Stimulated activated CD8-positive, alpha-beta memory T cell treated with anti-CD3 and anti-CD28 coated beads, Interleukin-4, amount 100 ng/mL, for 24 hours (primary cell): Measurements from ENCODE around the gene GATC.
"Not testable (repeated sequence)": the region's sequence is repeated elsewhere in the genome, so short reads cannot be mapped to it uniquely, and the experiment has no call there.

Experiments
- DNase-seq: peaks from one replicate; pipeline ENCODE4 v3.0.0-alpha.2; 2020; ENCODE audit warnings: low read depth

Gene GATC

GRCh38 chr12:120470150-120470784, 24.0 kb downstream of the GATC start:
- DNase-seq, result no peak

- DNase-seq, result no peak
Observed at GRCh38 chr12:120472521-120472920, 26.3 kb downstream of the GATC start.

- no peak for DNase-seq
Observed at GRCh38 chr12:120473807-120474615, 27.8 kb downstream of the GATC start.

- no peak for DNase-seq
Observed at GRCh38 chr12:120474616-120474960, 28.3 kb downstream of the GATC start.

- DNase-seq, result no peak
Observed at GRCh38 chr12:120475643-120476042, 29.4 kb downstream of the GATC start.

- no peak for DNase-seq
Observed at GRCh38 chr12:120479458-120479857, 33.2 kb downstream of the GATC start.

- no peak for DNase-seq
Observed at GRCh38 chr12:120480211-120480610, 34.0 kb downstream of the GATC start.

GRCh38 chr12:120481022-120481767, 35.0 kb downstream of the GATC start:
- no peak for DNase-seq

GRCh38 chr12:120483621-120484020, 37.4 kb downstream of the GATC start:
- DNase-seq, result no peak

- DNase-seq, result no peak
Observed at GRCh38 chr12:120485961-120486881, 40.0 kb downstream of the GATC start.

- DNase-seq, result not testable (repeated sequence)
Observed at GRCh38 chr12:120487552-120487951, 41.3 kb downstream of the GATC start.

GRCh38 chr12:120488057-120488640, 41.9 kb downstream of the GATC start:
- no peak for DNase-seq

GRCh38 chr12:120489018-120489417, 42.8 kb downstream of the GATC start:
- no peak for DNase-seq

- no peak for DNase-seq
Observed at GRCh38 chr12:120490325-120490724, 44.1 kb downstream of the GATC start.

- no peak for DNase-seq
Observed at GRCh38 chr12:120490833-120491512, 44.7 kb downstream of the GATC start.

GRCh38 chr12:120495186-120495730, 49.0 kb downstream of the GATC start:
- no peak for DNase-seq

GRCh38 chr12:120495731-120496412, 49.6 kb downstream of the GATC start, which contains the start of gene DYNLL1:
TSS of gene DYNLL1 (plus strand) at chr12:120496113. CDS start at chr12:120496422, 309 bp downstream.
- DNase-seq, result peak; percentile 98

- DNase-seq, result peak; percentile 47
Observed at GRCh38 chr12:120496413-120497340, 50.4 kb downstream of the GATC start.
